HL-60 (cell line): ENCODE data around the gene NNT.

Experiments used
- CTCF ChIP-seq: IDR thresholded peaks from one replicate; pipeline ENCODE4 v1.5.1; 2011; ENCODE audit warnings: low read length, control low read depth, inconsistent platforms; ENCODE audit not compliant: insufficient read depth
- GABPA ChIP-seq: IDR thresholded peaks from 2 replicates; pipeline ENCODE4 v1.6.1; 2012; ENCODE audit warnings: low read depth
- POLR2AphosphoS5 ChIP-seq: IDR thresholded peaks from 2 replicates; pipeline ENCODE4 v1.6.1; 2012; ENCODE audit warnings: low read depth
- TF ChIP-seq, protein P1 (sequence below): IDR thresholded peaks from 2 replicates; pipeline ENCODE4 v1.6.1; 2012; ENCODE audit warnings: low read depth; ENCODE audit not compliant: insufficient replicate concordance

GRCh38 chr5:43636076-43636475, 33.1 kb downstream of the NNT start:
- TF ChIP-seq CTCF: no peak
- TF ChIP-seq, protein P1, sequence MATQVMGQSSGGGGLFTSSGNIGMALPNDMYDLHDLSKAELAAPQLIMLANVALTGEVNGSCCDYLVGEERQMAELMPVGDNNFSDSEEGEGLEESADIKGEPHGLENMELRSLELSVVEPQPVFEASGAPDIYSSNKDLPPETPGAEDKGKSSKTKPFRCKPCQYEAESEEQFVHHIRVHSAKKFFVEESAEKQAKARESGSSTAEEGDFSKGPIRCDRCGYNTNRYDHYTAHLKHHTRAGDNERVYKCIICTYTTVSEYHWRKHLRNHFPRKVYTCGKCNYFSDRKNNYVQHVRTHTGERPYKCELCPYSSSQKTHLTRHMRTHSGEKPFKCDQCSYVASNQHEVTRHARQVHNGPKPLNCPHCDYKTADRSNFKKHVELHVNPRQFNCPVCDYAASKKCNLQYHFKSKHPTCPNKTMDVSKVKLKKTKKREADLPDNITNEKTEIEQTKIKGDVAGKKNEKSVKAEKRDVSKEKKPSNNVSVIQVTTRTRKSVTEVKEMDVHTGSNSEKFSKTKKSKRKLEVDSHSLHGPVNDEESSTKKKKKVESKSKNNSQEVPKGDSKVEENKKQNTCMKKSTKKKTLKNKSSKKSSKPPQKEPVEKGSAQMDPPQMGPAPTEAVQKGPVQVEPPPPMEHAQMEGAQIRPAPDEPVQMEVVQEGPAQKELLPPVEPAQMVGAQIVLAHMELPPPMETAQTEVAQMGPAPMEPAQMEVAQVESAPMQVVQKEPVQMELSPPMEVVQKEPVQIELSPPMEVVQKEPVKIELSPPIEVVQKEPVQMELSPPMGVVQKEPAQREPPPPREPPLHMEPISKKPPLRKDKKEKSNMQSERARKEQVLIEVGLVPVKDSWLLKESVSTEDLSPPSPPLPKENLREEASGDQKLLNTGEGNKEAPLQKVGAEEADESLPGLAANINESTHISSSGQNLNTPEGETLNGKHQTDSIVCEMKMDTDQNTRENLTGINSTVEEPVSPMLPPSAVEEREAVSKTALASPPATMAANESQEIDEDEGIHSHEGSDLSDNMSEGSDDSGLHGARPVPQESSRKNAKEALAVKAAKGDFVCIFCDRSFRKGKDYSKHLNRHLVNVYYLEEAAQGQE: no peak
- TF ChIP-seq POLR2AphosphoS5: no peak
- TF ChIP-seq GABPA: no peak
